Mucosa of rectum (tissue), 2 donors: ENCODE results near the gene ERCC6.

Experiments
- H3K27ac ChIP-seq, 2 donors: one replicate each; pipeline ENCODE4 v1.7.0; 2013; ENCODE audit warnings: inconsistent platforms in 2 of 2, low read depth in 2 of 2, low read length in 2 of 2
- H3K27me3 ChIP-seq, 2 donors: one replicate each; pipeline ENCODE4 v1.7.0; 2013; ENCODE audit warnings: low read length in 2 of 2; ENCODE audit not compliant: control insufficient read depth in 2 of 2, insufficient read depth in 2 of 2
- H3K36me3 ChIP-seq, 2 donors: one replicate each; pipeline ENCODE4 v1.7.0; 2013; ENCODE audit warnings: low read length in 2 of 2; ENCODE audit not compliant: control insufficient read depth in 2 of 2, insufficient read depth in 2 of 2
- H3K4me1 ChIP-seq, 2 donors: one replicate each; pipeline ENCODE4 v1.7.0; 2013; ENCODE audit warnings: low read length in 2 of 2, mild to moderate bottlenecking in 1 of 2; ENCODE audit not compliant: control insufficient read depth in 2 of 2, insufficient read depth in 2 of 2
- H3K4me3 ChIP-seq, 2 donors: one replicate each; pipeline ENCODE4 v1.7.0; 2013; ENCODE audit warnings: low read length in 2 of 2
- H3K9ac ChIP-seq, 2 donors: one replicate each; pipeline ENCODE4 v1.7.0; 2013; ENCODE audit warnings: low read length in 2 of 2, low read depth in 1 of 2, mild to moderate bottlenecking in 1 of 2
- H3K9me3 ChIP-seq, 2 donors: one replicate each; pipeline ENCODE4 v1.7.0; 2013; ENCODE audit warnings: low read length in 2 of 2; ENCODE audit not compliant: control insufficient read depth in 2 of 2
- donor health status: healthy.
- donor health status: Normal muscosa, but diverticular disease.

ERCC6 gene

DNA sequence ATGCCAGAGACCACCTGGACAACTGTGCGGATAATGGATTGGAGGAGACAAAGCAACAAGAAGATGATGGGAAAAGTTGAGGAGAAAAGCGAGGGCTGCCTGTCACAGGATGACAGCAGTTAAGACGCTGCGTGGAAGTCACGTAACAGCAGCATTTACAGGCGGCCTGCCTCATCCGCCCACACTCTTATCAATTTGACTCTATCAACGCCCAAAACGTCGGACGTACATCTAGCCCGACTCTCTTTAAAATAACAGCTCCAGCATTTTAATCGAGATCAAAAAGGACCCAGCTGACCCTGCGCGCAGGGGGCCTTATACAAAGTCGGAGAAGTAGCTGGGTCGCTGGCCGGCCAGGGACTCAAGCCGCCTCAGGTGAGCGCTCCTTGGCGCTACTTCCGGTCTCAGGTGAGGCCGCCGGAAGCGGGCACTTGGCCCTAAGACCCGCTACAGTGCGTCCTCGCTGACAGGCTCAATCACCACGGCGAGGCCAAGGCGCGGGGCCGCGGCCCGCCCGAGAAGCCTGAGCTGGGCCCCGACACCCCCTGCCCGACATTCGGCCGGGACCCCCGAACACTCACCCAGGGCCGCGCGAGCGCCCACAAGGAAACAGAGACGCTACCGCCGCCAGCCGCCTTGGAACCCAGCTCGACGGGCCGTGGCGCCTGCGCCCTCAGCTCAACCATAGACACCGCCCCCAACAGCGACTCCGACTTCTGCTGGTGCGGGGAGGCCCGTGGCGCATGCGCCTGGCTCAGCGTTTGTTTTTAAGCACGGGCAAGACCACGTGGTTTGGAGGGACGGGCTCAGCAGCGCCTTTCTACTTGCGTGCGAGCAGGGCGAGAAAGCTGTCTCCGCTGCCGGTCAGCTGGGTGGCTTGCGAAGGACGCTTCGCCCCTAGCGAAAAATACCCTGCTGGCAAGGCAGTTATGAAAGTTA lies at the start of gene ERCC6:
TSS of gene ERCC6 (minus strand) at position 741 of the 939 bp plus-strand sequence.
- peak within 1 kb of the TSS; percentile 76 to 79 for H3K9ac ChIP-seq
- H3K4me3 ChIP-seq: peak within 1 kb of the TSS; percentile 86 to 87
- H3K9me3 ChIP-seq: no peaks in the 10 kb centered on the region
- peak within 1 kb of the TSS; percentile 88 to 90 for H3K27ac ChIP-seq
- no peaks in the 10 kb centered on the region for H3K36me3 ChIP-seq
- H3K4me1 ChIP-seq: peaks cover 12 to 20% of the 10 kb centered on the region in 2 donors
- no peaks in the 10 kb centered on the region for H3K27me3 ChIP-seq

- Histone ChIP-seq H3K4me3 (no peak overlapping the region), H3K4me1 (no peaks in the 10 kb centered on the region), H3K27me3 (peaks cover 0 to 3% of the 10 kb centered on the region in 2 donors), H3K27ac (no peak overlapping the region), H3K36me3 (no peaks in the 10 kb centered on the region), H3K9ac (no peak overlapping the region), H3K9me3 (no peaks in the 10 kb centered on the region)
Measured at GRCh38 chr10:49587981-49588380, 49.1 kb upstream of the ERCC6 start.

GRCh38 chr10:49585387-49585786 lies 46.5 kb upstream of the ERCC6 start:
- Histone ChIP-seq H3K4me3 (no peak overlapping the region), H3K9me3 (no peaks in the 10 kb centered on the region), H3K4me1 (no peaks in the 10 kb centered on the region), H3K9ac (no peak overlapping the region), H3K36me3 (no peaks in the 10 kb centered on the region), H3K27me3 (peaks cover 0 to 3% of the 10 kb centered on the region in 2 donors), H3K27ac (no peak overlapping the region)

GRCh38 chr10:49579621-49580020 lies 40.7 kb upstream of the ERCC6 start:
- H3K4me3 ChIP-seq: no peak overlapping the region
- H3K4me1 ChIP-seq: no peaks in the 10 kb centered on the region
- no peak overlapping the region for H3K27ac ChIP-seq
- H3K27me3 ChIP-seq: peaks cover 0 to 3% of the 10 kb centered on the region in 2 donors
- H3K36me3 ChIP-seq: no peaks in the 10 kb centered on the region
- H3K9ac ChIP-seq: no peak overlapping the region
- H3K9me3 ChIP-seq: no peaks in the 10 kb centered on the region

- no peak overlapping the region for H3K9ac ChIP-seq
- H3K27me3 ChIP-seq: no peaks in the 10 kb centered on the region
- H3K36me3 ChIP-seq: no peaks in the 10 kb centered on the region
- H3K9me3 ChIP-seq: no peaks in the 10 kb centered on the region
- H3K4me3 ChIP-seq: no peak overlapping the region
- H3K27ac ChIP-seq: no peak overlapping the region
- no peaks in the 10 kb centered on the region for H3K4me1 ChIP-seq
Measured at GRCh38 chr10:49578392-49578791, 39.5 kb upstream of the ERCC6 start.

DNA sequence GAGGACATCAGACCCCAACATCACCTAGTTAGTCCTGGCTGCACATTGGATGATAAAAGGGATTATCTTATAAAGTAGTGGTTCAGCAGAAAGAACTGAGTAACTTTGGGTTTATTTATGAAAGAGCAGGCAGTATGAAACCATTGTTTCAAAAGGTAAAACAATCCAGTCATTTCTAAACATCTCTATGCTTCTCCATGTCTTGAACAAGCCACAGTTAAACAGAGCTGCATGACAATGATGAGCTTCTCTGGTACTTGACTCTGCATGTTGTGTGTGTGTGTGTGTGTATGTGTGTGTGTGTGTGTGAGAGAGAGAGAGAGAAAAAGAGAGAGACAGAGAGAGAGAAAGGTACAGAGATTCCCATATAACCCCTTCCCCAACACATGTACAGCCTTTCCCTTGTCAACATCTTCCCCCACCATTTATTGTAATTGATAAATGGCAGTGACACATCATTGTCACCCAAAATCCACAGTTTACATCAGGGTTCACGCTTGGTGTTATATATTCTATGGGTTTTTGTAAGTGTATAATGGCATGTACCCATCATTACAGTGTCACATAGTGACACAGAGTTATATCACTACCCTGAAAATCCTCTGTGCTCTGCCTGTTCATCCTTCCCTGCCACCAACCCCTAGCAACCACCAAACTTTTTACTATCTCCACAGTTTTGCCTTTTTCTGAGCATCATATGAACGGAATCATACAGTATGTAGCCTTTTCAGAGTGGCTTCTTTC lies 38.4 kb upstream of the ERCC6 start:
- Histone ChIP-seq H3K36me3 (no peaks in the 10 kb centered on the region), H3K9me3 (no peaks in the 10 kb centered on the region), H3K27me3 (no peaks in the 10 kb centered on the region), H3K27ac (no peak overlapping the region), H3K9ac (no peak overlapping the region), H3K4me3 (no peak overlapping the region), H3K4me1 (no peaks in the 10 kb centered on the region)

GRCh38 chr10:49575489-49576072 lies 36.7 kb upstream of the ERCC6 start:
- Histone ChIP-seq H3K9me3 (no peaks in the 10 kb centered on the region), H3K4me1 (no peaks in the 10 kb centered on the region), H3K27me3 (no peaks in the 10 kb centered on the region), H3K4me3 (no peak overlapping the region), H3K9ac (no peak overlapping the region), H3K36me3 (no peaks in the 10 kb centered on the region), H3K27ac (no peak overlapping the region)

GRCh38 chr10:49572594-49573114 lies 33.7 kb upstream of the ERCC6 start:
- Histone ChIP-seq H3K36me3 (no peaks in the 10 kb centered on the region), H3K9me3 (no peaks in the 10 kb centered on the region), H3K4me3 (no peak overlapping the region), H3K27me3 (no peaks in the 10 kb centered on the region), H3K4me1 (no peaks in the 10 kb centered on the region), H3K9ac (no peak overlapping the region), H3K27ac (no peak overlapping the region)

DNA sequence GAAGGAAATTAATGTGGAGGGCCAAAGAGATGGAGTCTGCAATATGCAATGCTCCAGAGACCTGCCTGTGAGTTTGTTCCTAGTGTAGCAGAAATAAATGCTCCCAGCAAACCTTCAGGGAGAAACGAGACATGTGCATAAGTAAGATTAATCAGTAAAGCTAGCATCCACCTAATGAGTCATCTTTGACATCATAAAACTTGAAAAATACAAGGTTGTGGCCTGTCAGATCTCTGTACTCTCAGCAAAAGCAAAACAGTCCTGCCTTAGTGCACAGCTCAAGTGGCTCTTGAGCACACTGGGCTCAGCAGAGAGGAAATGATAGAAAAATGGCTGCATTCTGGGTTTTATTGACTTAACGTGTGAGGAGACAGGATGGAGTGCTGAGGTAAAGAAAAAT lies 32.5 kb upstream of the ERCC6 start:
- no peaks in the 10 kb centered on the region for H3K36me3 ChIP-seq
- H3K9ac ChIP-seq: no peak overlapping the region
- H3K9me3 ChIP-seq: no peaks in the 10 kb centered on the region
- no peaks in the 10 kb centered on the region for H3K4me1 ChIP-seq
- no peak overlapping the region for H3K4me3 ChIP-seq
- H3K27ac ChIP-seq: no peak overlapping the region
- no peaks in the 10 kb centered on the region for H3K27me3 ChIP-seq
